Measurements from ENCODE around the gene AGRN. TPM values are rescaled to one million over a fixed set of nuclear protein-coding genes. Genes with fewer than 3 reads are reported as not detected.

The AGRN gene
- total RNA-seq, 1 donor, result 7.9 TPM

- no peak for TF ChIP-seq CTCF (IDR thresholded peaks at IDR 0.05; ENCODE audit: insufficient read depth, low read length)
- DNase-seq (ENCODE audit: low read depth), result no peak
Observed at GRCh38 chr1:997993-998744, 21.8 kb upstream of the AGRN start.

GRCh38 chr1:998745-998994 is 21.2 kb upstream of the AGRN start:
- DNase-seq (ENCODE audit: low read depth), result peak; percentile 27
- no peak overlapping the region for H3K4me3 ChIP-seq (ENCODE audit: low read depth, low read length)
- no peak for TF ChIP-seq CTCF (IDR thresholded peaks at IDR 0.05; ENCODE audit: insufficient read depth, low read length)

More at GRCh38 chr1:997993-998744, 21.8 kb upstream of the AGRN start:
- no peak overlapping the region for H3K4me3 ChIP-seq (ENCODE audit: low read depth, low read length)

GRCh38 chr1:998995-999724 is 20.8 kb upstream of the AGRN start:
- no peak for DNase-seq (ENCODE audit: low read depth)
- H3K4me3 ChIP-seq (ENCODE audit: low read depth, low read length), result peak overlapping the region; percentile 37
- TF ChIP-seq CTCF (IDR thresholded peaks at IDR 0.05; ENCODE audit: insufficient read depth, low read length), result no peak

GRCh38 chr1:999725-1000356 is 20.1 kb upstream of the AGRN start, which contains the start of gene HES4:
Gene HES4 (minus strand): TSS chr1:1000097. CDS start chr1:999973, 124 bp downstream.
- H3K4me3 ChIP-seq (ENCODE audit: low read depth, low read length), result peak within 1 kb of the TSS; percentile 58
- no peak for TF ChIP-seq CTCF (IDR thresholded peaks at IDR 0.05; ENCODE audit: insufficient read depth, low read length)
- DNase-seq (ENCODE audit: low read depth), result peak; percentile 82

- H3K4me3 ChIP-seq (ENCODE audit: low read depth, low read length), result peak overlapping the region; percentile 58
- peak; percentile 69 for DNase-seq (ENCODE audit: low read depth)
- no peak for TF ChIP-seq CTCF (IDR thresholded peaks at IDR 0.05; ENCODE audit: insufficient read depth, low read length)
Observed at GRCh38 chr1:1000357-1001056, 19.4 kb upstream of the AGRN start.

GRCh38 chr1:1001057-1001783 is 18.7 kb upstream of the AGRN start:
- no peak for TF ChIP-seq CTCF (IDR thresholded peaks at IDR 0.05; ENCODE audit: insufficient read depth, low read length)
- H3K4me3 ChIP-seq (ENCODE audit: low read depth, low read length), result peak overlapping the region; percentile 31
- DNase-seq (ENCODE audit: low read depth), result no peak

Measured in fibroblast of the aortic adventitia (primary cell).